ENCODE data around the gene ZEB2. TPM values are rescaled to one million over a fixed set of nuclear protein-coding genes. Genes with fewer than 3 reads are reported as not detected.

ZEB2 gene
- total RNA-seq, 1 experiment from 2014 or later = 1.2 TPM

GRCh38 chr2:144502369-144502768, 17.6 kb downstream of the ZEB2 start:
- Histone ChIP-seq H3K9ac (ENCODE audit: extremely low read depth, insufficient read length, low read length) (no peak overlapping the region), H2AK5ac (ENCODE audit: insufficient read length, low read length) (no peak overlapping the region), H3K4me1 (ENCODE audit: insufficient read depth, low read length) (peaks cover 2% of the 10 kb centered on the region; the same call in 1 of the 2 replicates), H3K79me1 (ENCODE audit: insufficient read depth, low read depth, low read length, poor library complexity, severe bottlenecking) (no peaks in the 10 kb centered on the region), H3K14ac (ENCODE audit: insufficient read depth, low read length) (no peak overlapping the region), H3K23ac (ENCODE audit: insufficient read length, low read depth, low read length) (no peak overlapping the region), H3K27me3 (ENCODE audit: insufficient read depth, low read length) (no peaks in the 10 kb centered on the region), H3K27ac (ENCODE audit: insufficient read length, low read depth, low read length) (no peak overlapping the region), H3K9me3 (ENCODE audit: control insufficient read depth, low read depth, low read length) (no peaks in the 10 kb centered on the region), H3K56ac (ENCODE audit: insufficient read length, low read depth, low read length) (no peak overlapping the region), H4K8ac (replicated peaks; ENCODE audit: insufficient read length, low read depth, low read length) (no peak overlapping the region), H3K18ac (ENCODE audit: insufficient read length, low read depth, low read length) (no peak overlapping the region), H3K79me2 (ENCODE audit: insufficient read depth, low read length) (no peaks in the 10 kb centered on the region), H4K20me1 (ENCODE audit: control insufficient read depth, insufficient read depth, insufficient read length) (no peaks in the 10 kb centered on the region), H3T11ph (ENCODE audit: low read length) (no peak overlapping the region), H2BK15ac (ENCODE audit: low read depth, low read length) (no peak overlapping the region), H2BK20ac (ENCODE audit: low read depth, low read length, poor library complexity, severe bottlenecking) (no peak overlapping the region), H3K4ac (ENCODE audit: low read depth, low read length) (no peak overlapping the region), H2AFZ (ENCODE audit: low read length) (no peak overlapping the region), H2BK120ac (ENCODE audit: low read depth, low read length, poor library complexity, severe bottlenecking) (no peak overlapping the region), H2BK5ac (ENCODE audit: insufficient read length, low read length) (no peak overlapping the region), H3K4me2 (ENCODE audit: insufficient read depth, insufficient read length, low read length) (no peak overlapping the region), H4K5ac (ENCODE audit: insufficient read length, low read depth, low read length) (no peak overlapping the region), H4K91ac (ENCODE audit: insufficient read length, low read depth, low read length) (no peak overlapping the region), H3K23me2 (ENCODE audit: insufficient read length, low read depth, low read length, poor library complexity, severe bottlenecking) (no peaks in the 10 kb centered on the region), H2BK12ac (ENCODE audit: insufficient read length, low read depth, low read length) (no peak overlapping the region)
- TF ChIP-seq CTCF (conservative IDR thresholded peaks at IDR 0.05) = no peak
- H3K27me3 Mint-ChIP-seq (ENCODE audit: low read depth) = peaks cover 16% of the 10 kb centered on the region
- H3K9me3 Mint-ChIP-seq = no peaks in the 10 kb centered on the region; a peak in 1 of 5 replicates
- H3K4me3 Mint-ChIP-seq = no peak overlapping the region
- peaks cover 36 to 47% of the 10 kb centered on the region in 2 experiments for H3K4me1 Mint-ChIP-seq
- H3K27ac Mint-ChIP-seq = peak overlapping the region in 1 of 3 experiments; percentile 68; a peak in 2 of 7 replicates
- WGBS (ENCODE audit: extremely low coverage, insufficient read length, low lambda C conversion rate) = no CpG with 5 or more reads among the region's 7 CpGs
- H3K36me3 Mint-ChIP-seq (ENCODE audit: insufficient read depth in 1 of 3, low read depth in 3 of 3) = no peaks in the 10 kb centered on the region
- no peak for DNase-seq

Measured in H9 (cell line).